Mucosa of stomach (tissue), 1 donor: Measurements from ENCODE around the gene RABGAP1L.
"Not testable (repeated sequence)": the region's sequence is repeated elsewhere in the genome, so short reads cannot be mapped to it uniquely, and the experiment has no call there.

Experiments
- H3K27me3 ChIP-seq: one replicate; pipeline ENCODE4 v1.7.0; 2013; ENCODE audit warnings: mild to moderate bottlenecking, low read length; ENCODE audit not compliant: control insufficient read depth, insufficient read depth
- H3K36me3 ChIP-seq: one replicate; pipeline ENCODE4 v1.7.0; 2013; ENCODE audit warnings: low read length; ENCODE audit not compliant: control insufficient read depth, insufficient read depth
- H3K4me1 ChIP-seq: one replicate; pipeline ENCODE4 v1.7.0; 2013; ENCODE audit warnings: mild to moderate bottlenecking, low read length; ENCODE audit not compliant: control insufficient read depth, insufficient read depth
- H3K4me3 ChIP-seq: one replicate; pipeline ENCODE4 v1.7.0; 2013; ENCODE audit warnings: low read length
- H3K9ac ChIP-seq: one replicate; pipeline ENCODE4 v1.7.0; 2013; ENCODE audit warnings: mild to moderate bottlenecking, low read length, moderate library complexity
- H3K9me3 ChIP-seq: one replicate; pipeline ENCODE4 v1.7.0; 2013; ENCODE audit warnings: mild to moderate bottlenecking, low read length, moderate library complexity; ENCODE audit not compliant: control insufficient read depth
- donor health status: Pancreatic carcinoma.

Gene RABGAP1L

GRCh38 chr1:174324939-174325338, 165.6 kb downstream of the RABGAP1L start:
- H3K36me3 ChIP-seq = no peaks in the 10 kb centered on the region
- H3K4me1 ChIP-seq = no peaks in the 10 kb centered on the region
- no peaks in the 10 kb centered on the region for H3K27me3 ChIP-seq
- no peak overlapping the region for H3K4me3 ChIP-seq
- H3K9ac ChIP-seq = no peak overlapping the region
- H3K9me3 ChIP-seq = no peaks in the 10 kb centered on the region

- H3K36me3 ChIP-seq = no peaks in the 10 kb centered on the region
- no peaks in the 10 kb centered on the region for H3K9me3 ChIP-seq
- H3K27me3 ChIP-seq = no peaks in the 10 kb centered on the region
- H3K9ac ChIP-seq = no peak overlapping the region
- no peaks in the 10 kb centered on the region for H3K4me1 ChIP-seq
- no peak overlapping the region for H3K4me3 ChIP-seq
Measured at GRCh38 chr1:174326278-174326677, 167.0 kb downstream of the RABGAP1L start.

GRCh38 chr1:174333437-174333836, 174.1 kb downstream of the RABGAP1L start:
- Histone ChIP-seq H3K4me1 (no peaks in the 10 kb centered on the region), H3K4me3 (no peak overlapping the region), H3K36me3 (no peaks in the 10 kb centered on the region), H3K9ac (no peak overlapping the region), H3K9me3 (no peaks in the 10 kb centered on the region), H3K27me3 (no peaks in the 10 kb centered on the region)

- Histone ChIP-seq H3K27me3 (no peaks in the 10 kb centered on the region), H3K9me3 (no peaks in the 10 kb centered on the region), H3K4me3 (no peak overlapping the region), H3K36me3 (no peaks in the 10 kb centered on the region), H3K4me1 (no peaks in the 10 kb centered on the region), H3K9ac (no peak overlapping the region)
Measured at GRCh38 chr1:174337000-174337681, 177.8 kb downstream of the RABGAP1L start.

GRCh38 chr1:174340404-174340803, 181.1 kb downstream of the RABGAP1L start:
- not testable (repeated sequence) for H3K9ac ChIP-seq, H3K36me3 ChIP-seq, H3K27me3 ChIP-seq, H3K4me1 ChIP-seq, H3K4me3 ChIP-seq, H3K9me3 ChIP-seq

GRCh38 chr1:174344162-174344561, 184.8 kb downstream of the RABGAP1L start:
- Histone ChIP-seq H3K27me3 (no peaks in the 10 kb centered on the region), H3K9ac (no peak overlapping the region), H3K36me3 (no peaks in the 10 kb centered on the region), H3K4me1 (no peaks in the 10 kb centered on the region), H3K4me3 (no peak overlapping the region), H3K9me3 (no peaks in the 10 kb centered on the region)

- Histone ChIP-seq H3K9ac (no peak overlapping the region), H3K4me3 (no peak overlapping the region), H3K4me1 (no peaks in the 10 kb centered on the region), H3K27me3 (no peaks in the 10 kb centered on the region), H3K9me3 (no peaks in the 10 kb centered on the region), H3K36me3 (no peaks in the 10 kb centered on the region)
Measured at GRCh38 chr1:174352117-174352516, 192.8 kb downstream of the RABGAP1L start.

GRCh38 chr1:174352883-174353608, 193.7 kb downstream of the RABGAP1L start:
- H3K36me3 ChIP-seq = no peaks in the 10 kb centered on the region
- H3K4me3 ChIP-seq = no peak overlapping the region
- H3K9me3 ChIP-seq = no peaks in the 10 kb centered on the region
- no peak overlapping the region for H3K9ac ChIP-seq
- H3K27me3 ChIP-seq = no peaks in the 10 kb centered on the region
- no peaks in the 10 kb centered on the region for H3K4me1 ChIP-seq

- Histone ChIP-seq H3K4me3 (no peak overlapping the region), H3K36me3 (no peaks in the 10 kb centered on the region), H3K27me3 (no peaks in the 10 kb centered on the region), H3K9me3 (no peaks in the 10 kb centered on the region), H3K4me1 (peaks cover 5% of the 10 kb centered on the region), H3K9ac (no peak overlapping the region)
Measured at GRCh38 chr1:174358344-174358743, 199.0 kb downstream of the RABGAP1L start.

GRCh38 chr1:174358786-174359453, 199.6 kb downstream of the RABGAP1L start:
- no peaks in the 10 kb centered on the region for H3K36me3 ChIP-seq
- H3K27me3 ChIP-seq = no peaks in the 10 kb centered on the region
- no peaks in the 10 kb centered on the region for H3K9me3 ChIP-seq
- H3K9ac ChIP-seq = no peak overlapping the region
- peaks cover 5% of the 10 kb centered on the region for H3K4me1 ChIP-seq
- no peak overlapping the region for H3K4me3 ChIP-seq

- Histone ChIP-seq H3K27me3 (no peaks in the 10 kb centered on the region), H3K9me3 (no peaks in the 10 kb centered on the region), H3K9ac (no peak overlapping the region), H3K4me3 (no peak overlapping the region), H3K36me3 (no peaks in the 10 kb centered on the region), H3K4me1 (peaks cover 5% of the 10 kb centered on the region)
Measured at GRCh38 chr1:174359454-174359805, 200.1 kb downstream of the RABGAP1L start.

- Histone ChIP-seq H3K27me3 (no peaks in the 10 kb centered on the region), H3K9ac (no peak overlapping the region), H3K36me3 (no peaks in the 10 kb centered on the region), H3K4me3 (no peak overlapping the region), H3K9me3 (no peaks in the 10 kb centered on the region), H3K4me1 (no peaks in the 10 kb centered on the region)
Measured at GRCh38 chr1:174364996-174365736, 205.8 kb downstream of the RABGAP1L start.
